Measurements from ENCODE around the gene MMP19.
"Not testable (repeated sequence)": the region's sequence is repeated elsewhere in the genome, so short reads cannot be mapped to it uniquely, and the experiment has no call there.

MMP19 gene

DNA sequence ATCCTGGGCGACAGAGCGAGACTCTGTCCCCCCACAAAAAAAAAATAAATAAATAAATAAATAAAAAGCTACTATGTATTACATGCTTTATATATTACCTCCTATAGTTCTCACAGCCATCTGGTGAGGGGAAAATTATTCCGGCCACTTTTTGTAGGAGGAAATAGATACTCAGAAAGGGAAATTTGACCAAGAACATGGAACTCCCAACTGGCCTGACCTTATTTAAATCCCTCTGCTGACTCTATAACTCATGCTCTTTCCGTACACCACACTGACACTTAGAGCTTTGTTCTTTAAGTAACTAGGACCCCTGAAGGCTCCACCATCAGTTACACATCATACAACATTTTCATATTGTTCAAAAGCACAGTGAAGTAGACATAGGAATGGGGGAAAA, 2.2 kb upstream of the MMP19 start:
- DNase-seq (ENCODE audit: low read depth), result no peak

DNA sequence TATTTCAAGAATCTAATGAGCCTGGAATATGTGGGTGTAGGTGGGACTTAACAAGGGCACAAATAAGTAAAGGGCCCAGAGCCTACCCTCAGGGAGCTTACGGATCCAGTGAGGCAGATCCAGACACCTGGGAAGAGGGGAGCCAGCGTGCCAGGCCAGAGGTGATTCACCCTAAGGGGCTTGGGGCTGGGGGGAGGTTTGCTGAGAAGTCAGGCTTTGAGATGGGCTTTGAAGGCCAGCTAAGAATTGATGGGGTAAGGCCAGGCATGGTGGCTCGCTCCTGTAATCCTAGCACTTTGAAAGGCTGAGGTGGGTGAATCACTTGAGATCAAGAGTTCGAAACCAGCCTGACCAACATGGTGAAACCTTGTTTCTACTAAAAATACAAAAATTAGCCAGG, 695 bp upstream of the MMP19 start:
- no peak for DNase-seq (ENCODE audit: low read depth)

DNA sequence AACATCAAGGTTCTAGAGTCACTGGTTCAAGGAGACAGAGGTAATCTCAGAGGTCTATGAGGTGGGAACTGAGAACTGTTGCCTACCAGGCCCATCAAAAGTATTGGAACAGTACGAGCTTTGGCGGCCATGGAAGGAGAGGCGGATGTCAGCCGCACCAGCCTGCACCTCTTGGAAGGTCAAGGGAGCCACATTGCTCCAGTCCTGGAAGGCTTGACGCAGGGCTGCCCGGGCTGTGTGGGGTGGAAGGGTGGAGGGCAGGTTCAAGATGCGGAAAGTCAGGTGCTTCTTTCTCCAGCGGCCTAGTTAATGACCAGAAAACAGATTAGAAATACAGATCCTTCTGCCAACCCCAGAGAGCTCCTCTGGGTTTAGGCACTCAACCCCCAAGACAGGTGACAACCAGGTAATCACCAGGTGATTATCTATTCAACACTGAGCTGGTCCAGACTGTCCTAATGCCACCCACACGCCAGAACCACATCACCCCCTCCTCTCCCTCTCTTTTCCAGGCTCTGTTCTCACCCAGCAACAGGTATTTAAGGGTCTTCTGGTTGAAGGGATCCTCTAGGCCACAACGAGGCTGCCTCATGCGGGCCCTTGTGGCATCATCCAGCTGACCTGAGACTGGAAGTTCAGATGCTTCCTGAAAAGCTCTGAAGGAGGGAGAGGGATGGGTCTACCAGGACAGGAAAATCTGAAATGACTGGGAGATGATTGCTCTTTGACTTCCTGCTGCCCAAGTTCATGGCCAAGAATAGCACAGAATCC, 2.0 kb downstream of the MMP19 start:
- no peak for DNase-seq (ENCODE audit: low read depth)

DNA sequence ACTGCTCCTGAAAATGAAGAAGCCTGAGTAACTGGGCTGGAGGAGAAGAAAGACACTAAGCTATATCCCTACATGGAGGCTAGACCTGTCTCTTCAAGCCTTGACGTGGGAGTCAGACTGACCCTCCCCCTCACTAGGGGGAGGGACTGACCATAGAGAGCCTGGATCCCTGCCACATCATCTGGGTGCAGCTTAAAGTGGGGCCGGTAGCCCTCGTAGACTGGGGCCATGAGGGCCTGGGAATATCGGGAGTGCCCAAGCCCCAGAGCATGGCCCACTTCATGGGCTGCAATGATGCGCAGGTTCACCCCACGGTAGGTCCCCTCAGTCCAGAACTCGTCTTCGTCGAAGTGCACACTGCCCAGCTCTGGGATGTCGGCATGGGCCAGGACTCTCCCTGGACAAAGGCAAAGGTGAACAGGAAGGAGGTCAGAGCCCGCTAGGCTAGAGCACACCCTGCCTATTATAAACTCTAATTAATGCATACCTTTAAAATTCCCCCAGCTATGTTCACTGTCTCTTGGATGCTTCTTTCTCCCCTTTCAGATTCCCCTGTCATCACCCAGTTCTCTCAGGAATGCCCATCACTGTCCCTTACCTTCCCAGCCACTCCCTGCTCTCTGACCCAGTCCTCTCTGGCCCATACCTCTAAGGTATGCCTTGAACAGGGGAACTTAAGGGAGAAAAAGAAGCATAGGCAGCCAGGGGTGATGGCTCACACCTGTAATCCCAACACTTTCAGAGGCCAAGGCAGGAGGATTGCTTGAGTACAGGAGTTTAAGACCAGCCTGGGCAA, 3.2 kb downstream of the MMP19 start:
- DNase-seq (ENCODE audit: low read depth), result no peak

DNA sequence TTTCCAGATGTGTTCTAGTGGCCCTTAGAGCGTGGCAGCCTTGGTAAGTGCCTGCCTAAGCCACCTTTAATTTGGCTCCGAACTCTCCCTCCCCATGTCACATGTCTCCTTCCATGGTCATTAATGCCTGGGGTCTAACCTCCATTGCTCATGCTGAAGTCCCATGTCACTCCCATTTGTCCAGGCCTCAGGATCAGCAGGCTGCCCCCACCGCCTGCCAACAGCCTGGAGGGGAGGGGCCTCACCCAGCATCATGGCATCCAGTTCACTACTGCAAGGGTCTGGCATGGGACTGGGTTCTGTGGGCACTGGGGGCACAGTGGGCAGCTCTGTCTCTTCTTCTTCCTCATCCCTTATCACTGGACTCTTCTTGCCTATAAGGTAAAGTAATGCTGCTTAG, 4.4 kb downstream of the MMP19 start:
- no peak for DNase-seq (ENCODE audit: low read depth)

DNA sequence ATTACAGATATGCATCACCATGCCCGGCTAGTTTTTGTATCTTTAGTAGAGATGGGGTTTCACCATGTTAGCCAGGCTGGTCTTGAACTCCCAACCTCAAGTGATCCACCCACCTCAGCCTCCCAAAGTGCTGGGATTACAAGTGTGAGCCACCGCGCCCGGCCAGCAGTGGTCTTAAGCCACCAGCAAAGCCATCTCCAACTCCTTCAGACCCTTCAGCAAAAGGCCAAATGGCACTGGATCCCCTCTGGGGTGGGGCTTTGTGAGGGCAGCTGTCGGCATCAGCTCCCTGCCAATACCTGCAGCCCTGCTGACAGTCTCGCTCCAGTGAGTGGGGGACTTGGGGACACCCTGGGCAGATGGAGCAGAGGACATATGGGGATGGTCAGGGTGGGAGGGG, 8.3 kb downstream of the MMP19 start:
- DNase-seq (ENCODE audit: low read depth), result not testable (repeated sequence)

DNA sequence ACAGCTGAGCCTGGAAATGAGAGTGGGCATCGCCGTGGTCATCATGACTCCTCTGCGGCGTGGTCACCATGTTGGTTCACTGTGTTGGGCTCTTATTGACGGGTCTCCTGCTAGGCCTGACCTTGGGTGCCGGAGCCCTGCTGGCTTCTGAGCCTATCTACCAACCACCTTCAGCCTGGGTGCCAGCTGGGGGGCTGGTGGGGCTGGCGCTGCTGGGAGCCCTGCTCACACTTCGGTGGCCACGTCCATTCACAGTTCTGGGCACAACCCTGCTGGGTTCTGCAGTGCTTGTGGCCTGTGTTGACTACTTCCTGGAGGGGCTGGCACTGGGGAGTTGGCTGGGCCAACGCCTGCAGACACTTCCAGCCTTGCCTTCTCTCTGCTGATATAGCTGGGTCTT, 9.7 kb downstream of the MMP19 start:
- DNase-seq (ENCODE audit: low read depth), result no peak

DNA sequence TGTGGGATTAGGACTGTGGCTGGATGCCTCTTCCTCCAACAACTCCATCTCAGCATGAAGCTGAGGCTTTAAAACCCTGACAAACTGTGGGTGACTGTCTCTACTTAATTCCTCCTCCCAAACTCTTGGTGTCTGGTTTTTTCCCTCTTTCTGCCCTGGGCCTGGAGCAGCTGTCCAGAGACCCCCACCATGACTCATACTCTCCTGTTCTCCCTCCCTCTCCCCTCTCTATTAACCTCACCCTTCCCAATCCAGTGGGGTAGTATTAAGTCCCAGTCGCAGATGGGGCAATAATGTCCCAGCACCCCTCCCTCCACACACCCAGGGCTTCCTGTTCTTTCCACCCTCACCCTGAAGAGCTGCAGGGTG, 11.3 kb downstream of the MMP19 start:
- DNase-seq (ENCODE audit: low read depth), result no peak

DNA sequence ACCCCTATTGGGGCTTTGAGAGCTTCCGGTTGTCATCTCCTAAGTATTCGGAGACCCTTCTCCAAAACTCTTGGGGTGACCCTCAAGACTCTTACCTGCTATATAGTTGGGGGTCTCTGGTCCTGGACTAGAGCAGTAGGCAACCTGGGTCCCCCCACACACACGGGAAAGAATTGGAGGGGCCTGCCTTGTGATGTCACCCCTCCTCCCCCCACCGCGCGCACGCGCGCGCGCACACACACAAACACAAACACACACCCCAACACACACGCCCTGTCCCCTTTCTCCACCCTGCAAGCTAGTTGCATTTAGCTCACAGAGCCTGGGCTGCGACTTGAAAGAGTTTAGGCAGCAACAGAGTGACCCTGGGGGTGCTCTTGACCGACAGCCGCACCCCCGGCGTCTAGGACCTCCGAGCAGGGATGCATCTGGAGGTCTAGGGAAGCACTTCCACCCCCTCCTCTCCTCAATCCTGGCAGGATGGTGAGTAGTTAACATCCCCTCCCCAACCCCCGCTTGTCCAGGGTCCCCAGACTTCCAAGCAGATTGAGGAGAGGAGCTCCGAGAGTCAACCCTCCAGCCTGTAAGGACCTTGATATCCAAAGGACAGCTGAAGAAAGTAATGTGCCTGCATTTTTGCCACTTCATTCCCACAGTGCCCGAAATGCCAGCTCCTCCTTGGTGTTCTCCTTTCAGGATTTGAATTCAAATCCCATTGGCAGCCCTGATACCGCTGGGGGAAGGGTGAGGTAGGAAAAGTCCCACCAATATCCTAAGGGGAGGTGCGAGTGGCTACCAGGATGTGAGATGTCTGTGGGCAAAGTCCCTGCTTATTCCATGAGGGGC, 11.9 kb downstream of the MMP19 start:
- peak; percentile 60 for DNase-seq (ENCODE audit: low read depth)

DNA sequence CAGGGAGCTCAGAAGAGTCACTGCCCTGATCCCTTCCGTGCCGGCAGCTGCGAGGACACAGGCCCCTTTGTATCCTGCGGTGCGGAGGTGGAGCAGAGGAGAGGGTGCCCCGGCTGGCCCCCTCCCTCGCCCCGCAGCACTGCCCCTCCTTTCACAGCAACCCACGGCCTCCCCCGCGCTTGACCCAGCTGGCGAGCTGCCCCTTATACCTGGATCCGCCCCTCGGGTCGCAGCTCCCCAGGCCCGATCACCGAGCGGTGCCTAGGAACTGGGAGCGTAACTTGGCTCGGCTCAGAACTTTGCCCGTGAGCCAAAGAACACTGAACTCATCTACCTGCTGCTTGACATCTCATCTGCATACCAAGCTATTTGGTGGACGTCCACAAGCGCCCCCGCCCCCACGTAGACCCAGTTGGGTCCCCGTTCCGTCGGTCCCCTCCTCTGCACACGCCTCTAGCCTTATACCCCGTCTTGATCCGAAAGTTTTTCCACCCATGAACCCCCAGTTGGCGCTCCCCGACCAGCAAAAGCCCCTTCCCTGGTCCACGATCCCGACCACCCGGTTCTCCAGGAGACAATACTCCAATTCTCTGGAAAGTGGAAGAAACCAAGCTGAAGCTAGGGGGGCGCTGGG, 12.7 kb downstream of the MMP19 start:
- DNase-seq (ENCODE audit: low read depth), result no peak

DNA sequence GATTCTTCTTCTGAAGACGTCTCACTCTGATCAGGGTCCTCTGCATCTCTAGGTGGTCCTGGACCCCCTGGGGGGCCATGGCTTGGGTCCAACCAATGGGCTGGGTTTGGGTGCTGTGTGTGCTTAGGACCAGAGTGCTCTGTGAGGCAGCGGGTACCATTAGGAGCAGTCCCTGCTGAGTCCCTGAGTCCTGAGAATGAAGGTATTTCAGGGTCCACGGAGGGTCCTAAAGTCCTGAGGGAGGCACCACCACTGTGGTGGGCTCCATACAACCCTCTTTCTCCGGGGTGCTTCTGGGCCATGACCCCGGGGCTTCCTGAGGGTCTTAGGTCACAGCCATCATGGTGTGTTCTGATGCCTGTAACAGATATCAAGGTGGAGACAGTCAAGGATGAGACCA, 14.4 kb downstream of the MMP19 start:
- no peak for DNase-seq (ENCODE audit: low read depth)

DNA sequence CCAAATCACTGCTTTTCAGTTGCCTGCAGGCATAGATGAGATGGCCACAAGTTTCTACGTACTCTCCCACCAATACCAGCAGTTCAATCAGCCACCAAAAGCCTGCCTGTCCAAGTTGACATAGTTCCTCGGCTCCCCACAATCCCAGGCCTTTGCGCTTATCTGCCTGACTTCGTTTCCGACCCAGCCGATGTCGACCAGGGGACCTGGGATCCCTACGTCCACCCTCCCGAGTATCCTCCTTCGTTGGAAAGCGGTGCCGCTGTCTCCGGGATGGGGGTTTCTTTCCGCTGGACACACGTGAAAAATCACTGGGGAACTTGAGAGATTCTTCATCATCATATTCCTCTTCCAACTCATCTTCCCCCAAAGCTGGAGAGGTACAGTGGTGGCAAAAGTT, 14.9 kb downstream of the MMP19 start:
- no peak for DNase-seq (ENCODE audit: low read depth)

DNA sequence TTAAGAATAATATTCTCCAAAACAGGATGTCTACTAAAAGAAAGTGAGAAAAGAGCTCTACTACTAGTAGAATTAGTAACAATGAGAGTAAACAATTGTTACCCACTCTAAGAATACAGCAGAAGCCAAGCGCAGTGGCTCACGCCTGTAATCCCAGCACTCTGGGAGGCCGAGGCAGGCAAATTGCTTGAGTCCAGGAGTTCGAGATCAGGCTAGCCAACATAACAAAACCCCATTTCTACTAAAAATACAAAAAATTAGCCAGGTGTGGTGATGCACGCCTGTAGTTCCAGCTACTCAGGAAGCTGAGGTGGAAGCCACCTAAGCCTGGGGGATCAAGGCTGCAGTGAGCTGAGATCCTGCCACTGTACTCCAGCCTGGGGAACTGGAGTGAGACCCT, 18.0 kb downstream of the MMP19 start:
- no peak for DNase-seq (ENCODE audit: low read depth)

DNA sequence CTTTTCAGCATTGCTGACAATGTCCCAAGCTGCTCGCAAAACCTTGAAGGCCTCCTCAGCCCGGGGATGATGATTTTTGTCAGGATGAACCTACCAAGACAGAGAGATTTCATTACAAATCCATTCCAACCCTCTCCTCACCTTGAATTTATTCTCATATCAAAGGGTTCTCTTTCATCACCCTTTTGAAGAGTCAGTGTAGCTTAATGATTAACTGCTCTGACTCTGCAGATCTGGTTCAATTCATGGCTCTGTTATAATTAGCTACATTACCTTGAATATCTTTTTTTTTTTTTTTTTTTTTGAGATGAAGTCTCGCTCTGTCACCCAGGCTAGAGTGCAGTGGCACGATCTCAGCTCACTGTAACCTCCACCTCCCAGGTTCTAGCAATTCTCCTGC, 19.3 kb downstream of the MMP19 start:
- DNase-seq (ENCODE audit: low read depth), result no peak

DNA sequence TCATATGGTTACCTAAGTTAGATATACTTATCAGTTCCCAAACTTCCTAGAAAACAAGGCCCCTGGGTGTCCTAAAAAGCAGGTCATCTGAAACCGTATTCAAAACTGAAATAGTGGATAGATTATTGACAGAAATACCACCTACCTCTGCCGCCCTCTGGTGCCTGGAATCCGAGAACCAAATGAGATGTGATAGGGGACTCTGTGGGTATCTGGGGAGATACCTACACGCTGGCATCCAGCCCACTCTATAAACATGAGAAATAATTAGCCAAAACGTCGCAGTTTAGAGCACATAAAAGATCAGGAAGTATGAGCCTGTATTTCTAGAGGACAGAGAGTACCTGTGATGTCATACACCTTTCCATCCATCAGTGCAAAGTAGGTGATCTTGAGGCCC, 20.5 kb downstream of the MMP19 start:
- DNase-seq (ENCODE audit: low read depth), result peak; percentile 32

DNA sequence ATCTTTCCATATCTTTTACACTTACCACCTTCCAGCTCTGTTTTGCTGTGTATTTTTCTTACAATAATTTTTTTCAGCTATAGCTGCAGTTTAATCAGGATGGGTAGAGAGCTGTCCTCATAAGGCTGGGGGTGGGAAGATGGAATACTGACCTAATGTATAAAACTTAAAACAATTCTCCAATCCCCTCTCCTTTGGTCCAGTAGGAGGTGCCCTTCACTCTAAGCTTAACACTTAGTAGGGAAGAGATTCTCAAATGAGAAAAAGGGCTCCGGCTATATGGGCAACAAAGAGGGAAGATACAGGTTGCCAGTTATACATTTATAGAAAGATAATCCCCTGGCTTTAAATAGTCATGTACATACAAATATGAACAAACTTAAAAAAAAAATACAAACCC, 22.1 kb downstream of the MMP19 start:
- peak; percentile 63 for DNase-seq (ENCODE audit: low read depth)

DNA sequence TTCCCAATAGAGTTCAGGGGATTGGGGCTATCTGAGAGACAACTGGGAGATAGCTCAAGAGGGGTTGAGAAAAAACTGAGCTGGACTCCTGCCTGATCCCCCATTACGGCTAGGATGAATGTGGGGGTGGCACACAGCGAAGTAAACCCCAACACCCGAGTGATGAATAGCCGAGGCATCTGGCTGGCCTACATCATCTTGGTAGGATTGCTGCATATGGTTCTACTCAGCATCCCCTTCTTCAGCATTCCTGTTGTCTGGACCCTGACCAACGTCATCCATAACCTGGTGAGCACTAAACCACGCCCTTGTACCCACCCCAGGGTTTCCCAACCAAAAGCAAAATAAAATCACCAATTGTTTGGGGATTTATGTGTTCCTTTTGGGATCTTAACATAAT, 23.9 kb downstream of the MMP19 start:
- DNase-seq (ENCODE audit: low read depth), result peak; percentile 29

DNA sequence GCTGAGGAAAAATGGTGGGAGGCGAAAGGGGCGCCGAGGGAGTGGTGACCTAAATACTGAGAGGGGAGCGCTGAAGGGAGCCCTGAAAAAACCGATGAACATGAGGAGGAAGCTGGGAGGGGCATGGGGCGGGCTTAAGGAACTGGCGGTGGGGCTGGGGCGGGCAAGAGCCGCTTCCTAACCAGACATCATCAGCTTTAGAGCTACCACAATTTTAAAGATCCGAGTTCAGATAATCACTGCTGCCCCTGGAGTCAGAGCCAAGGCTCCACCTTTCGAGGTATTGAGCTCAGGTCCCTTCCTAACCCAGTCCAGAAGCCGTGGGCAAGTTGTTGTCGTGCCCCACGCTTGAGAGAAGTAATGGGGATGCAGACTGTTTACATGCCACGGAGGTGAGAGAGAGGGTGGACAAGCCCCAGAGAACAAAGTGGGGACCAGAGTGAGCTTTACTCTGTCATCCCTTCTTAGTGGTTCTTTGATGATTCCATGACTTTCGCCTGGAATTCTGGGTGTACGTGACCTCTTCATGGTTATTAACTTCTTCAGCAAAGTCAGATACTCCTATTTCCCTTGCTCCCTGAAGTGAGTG, 24.5 kb downstream of the MMP19 start:
- no peak for DNase-seq (ENCODE audit: low read depth)

DNA sequence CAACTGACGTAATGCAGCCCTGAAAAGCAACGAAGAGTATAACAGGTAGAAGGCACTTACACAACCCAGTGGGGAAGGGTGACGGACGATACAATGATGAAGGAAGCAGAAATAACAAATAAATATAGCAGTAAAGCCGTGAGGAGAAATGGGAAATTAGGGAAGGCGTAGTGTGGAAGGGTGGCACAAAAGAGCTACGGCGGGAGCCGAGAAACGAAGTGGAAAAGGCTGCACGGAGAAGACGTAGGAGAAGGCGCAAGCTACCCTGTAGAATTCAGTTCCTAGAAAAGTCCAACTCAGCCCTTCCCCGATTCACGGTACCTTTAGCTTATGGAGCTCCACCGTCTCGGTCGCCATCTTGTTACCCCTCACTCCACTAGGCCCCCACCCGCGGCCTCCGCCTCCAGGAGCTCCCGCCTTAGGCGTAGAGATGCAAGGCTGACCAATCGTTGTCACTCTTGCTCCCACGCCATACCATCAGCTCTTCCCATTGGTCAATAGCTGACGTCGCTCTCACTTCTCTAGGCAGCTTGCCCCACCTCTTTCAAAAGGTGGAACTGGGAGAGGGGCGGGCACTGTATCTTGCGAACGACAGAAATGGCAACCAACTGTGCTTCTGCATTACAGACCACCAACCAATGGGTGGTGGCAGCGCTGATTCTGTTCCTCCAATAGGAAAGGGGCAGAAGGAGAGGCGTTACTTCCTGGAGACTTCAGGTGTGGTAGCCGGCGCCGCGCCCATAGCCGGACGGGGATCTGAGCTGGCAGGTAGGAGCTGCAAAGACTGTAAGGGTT, 25.2 kb downstream of the MMP19 start, which contains the start of the genes ORMDL2 and SARNP:
Gene ORMDL2 (plus strand): TSS at position 697 of the 795 bp plus-strand sequence. CDS start 959 bp downstream, outside the sequence.
Gene SARNP (minus strand): TSS at position 380 of the 795 bp plus-strand sequence. CDS start 23 bp downstream, at position 357.
- DNase-seq (ENCODE audit: low read depth), result peak; percentile 100

DNA sequence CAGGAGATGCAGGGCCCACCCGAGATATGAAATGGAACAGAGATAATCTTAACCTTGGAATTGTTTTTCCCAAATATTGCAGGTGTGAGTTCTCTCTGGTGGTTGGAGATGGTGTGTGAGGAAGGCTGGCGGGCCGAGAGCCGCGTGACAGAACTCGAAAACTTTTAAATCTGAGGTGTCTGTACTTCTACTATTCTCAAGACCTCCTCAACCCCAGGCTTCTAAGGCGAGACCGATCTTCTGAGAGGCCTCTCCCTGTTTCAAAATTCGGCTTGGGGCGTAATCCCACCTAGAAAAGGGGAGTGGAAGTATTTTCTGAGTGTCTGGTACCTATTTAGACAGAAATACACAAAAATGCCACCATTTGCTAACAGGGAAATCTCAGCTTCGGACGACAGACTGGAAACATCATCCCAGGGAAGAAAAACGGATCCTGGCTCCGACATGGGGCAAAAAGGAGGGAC, 25.8 kb downstream of the MMP19 start:
- DNase-seq (ENCODE audit: low read depth), result peak; percentile 45

DNA sequence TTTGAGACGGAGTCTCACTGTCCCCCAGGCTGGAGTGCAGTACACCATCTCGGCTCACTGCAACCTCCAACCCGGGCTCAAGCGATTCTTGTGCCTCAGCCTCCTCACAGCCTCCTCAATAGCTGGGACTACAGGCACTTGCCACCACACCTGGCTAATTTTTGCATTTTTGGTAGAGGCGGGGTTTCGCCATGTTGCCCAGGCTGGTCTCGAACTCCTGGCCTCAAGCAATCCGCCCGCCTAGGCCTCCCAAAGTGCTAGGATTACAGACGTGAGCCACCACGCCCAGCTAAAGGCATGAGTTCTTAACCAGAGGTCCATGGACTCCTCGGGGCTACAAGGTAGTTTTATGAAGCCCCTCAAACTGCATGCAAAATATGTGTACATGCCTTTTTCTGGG, 27.3 kb downstream of the MMP19 start:
- DNase-seq (ENCODE audit: low read depth), result no peak
